Measurements from ENCODE around the gene ESR2.

The ESR2 gene

DNA sequence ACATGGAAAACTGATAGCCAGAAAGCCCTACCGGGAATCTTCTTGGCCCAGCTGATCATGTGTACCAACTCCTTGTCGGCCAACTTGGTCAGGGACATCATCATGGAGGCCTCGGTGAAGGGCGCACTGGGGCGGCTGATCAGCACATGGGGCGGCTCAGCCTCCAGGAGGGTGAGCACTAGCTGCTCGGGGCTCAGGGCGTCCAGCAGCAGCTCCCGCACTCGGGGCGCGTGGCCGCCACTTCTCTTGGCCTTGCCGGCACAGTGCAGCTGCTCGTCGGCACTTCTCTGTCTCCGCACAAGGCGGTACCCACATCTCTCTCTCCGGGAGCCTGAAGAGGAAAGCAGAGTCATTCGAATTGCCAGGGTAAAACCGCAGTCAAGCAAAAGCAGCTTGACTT lies 33.8 kb downstream of the ESR2 start:
- DNase-seq: no peak

DNA sequence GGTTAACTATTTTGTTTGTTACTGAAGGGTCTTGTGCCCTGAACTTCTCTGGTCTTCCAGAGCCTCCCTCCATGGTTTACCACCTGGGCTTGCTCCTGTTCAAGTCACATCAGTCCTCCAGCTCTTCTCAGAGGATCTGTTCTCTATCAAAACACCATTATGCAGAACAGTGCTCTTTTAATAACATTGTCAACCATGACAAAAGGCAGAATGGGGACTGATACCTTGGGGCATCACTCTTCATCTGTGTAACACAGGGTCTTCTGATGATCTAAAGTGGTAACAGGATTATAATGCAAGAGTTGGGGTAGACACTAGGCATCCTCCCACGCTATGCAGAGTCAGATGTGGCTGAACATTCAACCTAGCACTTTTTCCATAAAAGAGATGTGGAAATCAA lies 38.4 kb downstream of the ESR2 start:
- DNase-seq: no peak

DNA sequence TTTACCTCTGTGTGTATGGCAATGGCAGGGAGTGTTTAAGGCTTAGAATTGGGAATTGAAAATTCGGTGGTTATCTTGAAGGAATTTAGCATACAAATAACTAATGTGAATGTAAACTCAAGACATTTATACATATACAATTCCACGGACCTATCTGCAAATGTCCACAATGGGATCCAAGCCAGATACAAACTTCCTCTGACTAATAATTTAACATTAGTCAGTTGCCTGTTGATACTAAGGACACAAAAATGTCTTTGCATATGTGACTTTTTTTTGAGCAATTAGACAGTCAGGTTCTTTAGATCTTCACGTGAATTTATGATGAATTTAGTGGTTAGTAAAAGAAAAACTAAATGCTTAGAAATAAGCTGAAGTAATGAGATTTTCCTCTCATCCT lies 40.5 kb downstream of the ESR2 start:
- no peak for DNase-seq

DNA sequence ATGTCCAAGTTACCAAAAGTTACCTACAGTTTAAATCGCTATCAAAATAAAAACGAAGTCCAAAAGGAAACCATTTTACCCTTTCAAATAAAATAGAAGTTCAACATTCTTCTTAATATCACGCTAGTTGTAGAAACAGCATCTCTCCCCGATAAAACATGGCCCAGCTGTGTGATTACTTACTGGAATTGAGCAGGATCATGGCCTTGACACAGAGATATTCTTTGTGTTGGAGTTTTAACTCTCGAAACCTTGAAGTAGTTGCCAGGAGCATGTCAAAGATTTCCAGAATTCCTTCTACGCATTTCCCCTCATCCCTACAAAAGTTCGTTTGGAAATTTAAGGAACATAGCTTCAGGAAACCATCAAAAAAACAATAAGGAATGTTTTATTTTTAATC lies 44.8 kb downstream of the ESR2 start:
- DNase-seq: no peak

DNA sequence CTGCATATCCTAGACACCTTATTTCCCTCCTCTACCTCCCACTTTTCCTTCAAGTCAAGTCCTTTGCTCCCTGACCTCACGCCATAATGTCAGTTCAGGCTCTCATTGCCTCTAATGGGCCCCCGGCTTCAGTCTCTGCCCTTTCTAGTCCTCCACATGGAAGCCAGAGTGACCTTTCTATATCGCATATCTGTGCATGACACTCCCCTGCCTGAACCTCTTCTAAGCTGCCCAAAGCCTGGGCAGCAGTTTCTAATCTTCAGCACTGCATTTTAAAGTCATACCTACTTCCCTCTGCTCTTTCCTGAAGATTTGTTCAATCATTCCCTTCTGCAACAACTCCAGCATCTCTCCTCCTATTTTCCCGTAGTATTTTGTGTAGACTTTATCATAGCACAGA lies 45.5 kb downstream of the ESR2 start:
- DNase-seq: no peak

DNA sequence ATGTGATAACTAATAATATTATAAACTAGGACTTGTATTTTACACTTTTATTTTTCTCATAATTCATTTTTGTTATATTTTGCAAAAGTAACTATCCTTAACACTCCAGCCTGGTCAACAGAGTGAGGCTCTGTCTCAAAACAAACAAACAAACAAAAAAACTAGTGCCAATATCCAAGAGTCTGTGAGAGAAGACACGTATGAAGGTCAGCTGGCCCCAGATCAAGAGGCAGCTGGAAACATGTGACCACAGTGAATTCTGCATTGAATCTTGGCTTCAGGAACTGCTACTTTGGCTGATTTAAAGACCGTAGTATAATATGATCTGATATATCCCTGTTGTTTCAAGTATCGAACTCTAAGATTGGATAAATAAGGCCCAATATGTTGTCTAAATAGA lies 47.0 kb downstream of the ESR2 start:
- no peak for DNase-seq

DNA sequence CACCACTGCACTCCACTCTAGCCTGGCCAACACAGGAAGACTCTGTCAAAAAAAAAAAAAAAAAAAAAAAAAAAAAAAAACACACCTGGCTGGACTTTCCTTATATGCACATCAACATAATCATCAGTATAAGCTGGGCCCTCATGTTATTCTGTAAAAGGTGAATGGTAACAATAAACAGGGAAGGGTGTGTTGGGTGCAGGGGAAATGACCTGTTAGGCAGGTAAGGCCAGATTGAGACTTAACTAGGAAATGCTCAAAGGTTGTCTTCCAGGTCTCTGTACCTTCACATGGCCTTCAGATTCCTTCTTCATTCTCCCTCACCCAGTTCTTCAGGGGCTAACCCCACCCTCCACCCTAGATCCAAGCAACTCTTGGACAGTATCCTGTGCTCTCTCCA lies 47.5 kb downstream of the ESR2 start:
- DNase-seq: no peak

DNA sequence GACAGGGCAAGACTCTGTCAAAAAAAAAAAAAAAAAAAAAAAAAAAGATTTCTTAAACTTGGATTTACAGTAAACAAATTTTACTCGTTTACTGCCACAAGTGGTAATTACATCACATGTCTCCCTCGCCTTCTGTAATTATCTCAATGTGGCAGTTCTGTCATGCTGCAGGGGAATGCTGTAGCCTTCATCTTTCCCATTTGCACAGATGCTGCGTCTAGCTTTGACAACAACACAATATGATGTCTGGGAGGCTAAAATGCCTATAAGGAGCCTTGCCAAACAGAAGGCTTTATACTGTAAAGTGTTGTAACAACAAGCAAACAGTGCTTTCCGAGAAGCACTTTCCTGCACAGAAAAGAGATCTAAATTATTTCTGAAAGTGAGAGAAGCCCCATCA lies 48.7 kb downstream of the ESR2 start:
- DNase-seq: no peak

DNA sequence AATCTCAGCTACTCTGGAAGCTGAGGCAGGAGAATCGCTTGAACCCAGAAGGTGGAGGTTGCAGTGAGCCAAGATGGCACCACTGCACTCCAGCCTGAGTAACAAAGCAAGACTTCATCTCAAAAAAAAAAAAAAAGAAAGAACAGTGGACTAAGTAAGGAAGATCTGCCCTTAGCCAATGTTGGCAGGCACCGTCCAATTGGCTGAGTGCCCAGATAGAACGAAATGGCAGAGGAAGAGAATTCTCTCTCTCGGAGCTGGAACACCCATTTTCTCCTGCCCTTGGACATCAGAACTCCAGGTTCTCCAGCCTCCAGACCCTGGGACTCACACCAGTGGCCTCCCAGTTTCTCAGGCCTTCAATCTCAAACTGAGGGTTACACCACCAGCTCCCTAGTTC lies 49.9 kb downstream of the ESR2 start:
- DNase-seq: no peak

DNA sequence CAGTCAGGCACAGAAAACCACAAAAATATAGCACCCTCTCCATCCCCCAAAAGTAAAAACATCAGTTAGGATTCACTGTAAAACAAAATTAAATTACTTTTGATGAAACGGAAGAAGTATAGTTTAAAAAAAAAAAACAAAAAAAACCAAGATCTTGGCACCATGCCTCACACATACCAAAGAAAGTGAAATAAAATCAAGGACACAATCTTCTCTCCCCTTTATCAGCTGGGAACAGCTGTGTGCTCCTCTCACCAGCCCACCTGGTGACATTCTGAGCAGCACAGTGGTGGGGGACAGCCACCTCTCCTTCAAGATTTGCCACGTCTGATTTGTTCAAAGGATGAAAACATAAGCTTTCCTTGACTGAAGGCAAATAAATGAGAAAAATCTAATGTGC lies 55.5 kb downstream of the ESR2 start:
- no peak for DNase-seq

DNA sequence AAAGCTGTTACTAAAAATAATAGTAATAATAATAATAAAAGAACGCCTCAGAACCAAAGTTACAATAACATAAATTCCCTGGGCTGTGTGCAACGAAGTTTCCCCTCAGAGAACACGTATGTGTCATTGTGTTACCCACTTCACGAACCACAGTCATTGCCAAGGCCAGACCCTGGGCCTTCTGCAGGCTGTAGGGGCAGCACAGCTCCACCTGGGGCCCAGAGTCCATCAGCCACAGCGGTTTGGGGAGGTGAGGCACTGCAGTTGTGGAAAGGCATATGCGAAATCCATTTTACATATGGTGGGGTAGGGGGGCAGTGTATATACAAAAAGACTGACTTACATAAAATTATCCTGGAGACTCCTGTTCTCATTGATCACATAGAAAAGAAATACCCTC lies 56.1 kb downstream of the ESR2 start:
- DNase-seq: no peak

DNA sequence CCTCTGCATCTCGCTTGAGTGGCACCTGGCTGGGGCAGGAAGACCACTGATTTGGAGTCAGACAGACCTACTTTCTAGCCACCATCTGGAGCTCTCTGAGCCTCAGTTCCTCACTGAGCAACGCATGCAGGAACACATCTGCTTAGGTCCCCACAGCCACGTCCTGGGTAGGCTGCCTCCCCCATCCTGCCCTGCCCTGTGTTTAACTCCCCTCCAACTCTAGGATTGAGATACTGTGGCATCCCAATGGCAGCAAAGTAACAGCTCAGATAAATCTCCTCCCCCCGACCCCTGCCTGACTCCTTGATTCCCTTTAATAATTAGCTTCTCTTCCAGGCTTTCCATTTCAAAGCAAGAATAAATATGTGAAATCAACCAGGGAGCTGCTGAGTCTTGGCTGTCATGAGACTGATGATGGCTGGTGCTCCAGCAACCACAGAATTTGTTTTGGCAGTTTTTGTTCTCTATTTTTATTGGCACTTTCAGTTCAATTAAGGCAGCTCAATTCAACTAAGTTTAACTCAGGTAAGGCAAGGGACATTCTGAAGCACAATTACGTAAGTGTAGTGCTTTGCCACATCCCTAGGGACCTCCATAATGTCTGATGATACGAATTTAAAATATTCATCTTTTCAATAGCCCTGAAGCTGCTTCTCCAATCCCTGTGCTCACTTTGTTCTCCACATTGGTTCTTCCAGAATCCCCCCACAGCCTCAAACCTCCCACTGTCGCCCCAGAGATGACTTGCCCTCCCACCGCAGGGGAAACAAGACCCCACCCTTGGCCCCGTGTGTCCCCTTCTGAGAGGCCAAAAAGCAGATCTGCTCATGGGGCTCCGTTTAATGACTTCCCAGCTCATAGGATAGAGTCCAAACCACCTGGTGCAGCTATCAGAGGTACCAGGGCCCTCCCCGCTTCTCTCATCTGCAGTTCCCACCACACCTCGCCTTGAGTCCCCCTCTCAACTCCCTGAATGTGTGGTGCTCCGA lies 58.2 kb downstream of the ESR2 start:
- DNase-seq: no peak

DNA sequence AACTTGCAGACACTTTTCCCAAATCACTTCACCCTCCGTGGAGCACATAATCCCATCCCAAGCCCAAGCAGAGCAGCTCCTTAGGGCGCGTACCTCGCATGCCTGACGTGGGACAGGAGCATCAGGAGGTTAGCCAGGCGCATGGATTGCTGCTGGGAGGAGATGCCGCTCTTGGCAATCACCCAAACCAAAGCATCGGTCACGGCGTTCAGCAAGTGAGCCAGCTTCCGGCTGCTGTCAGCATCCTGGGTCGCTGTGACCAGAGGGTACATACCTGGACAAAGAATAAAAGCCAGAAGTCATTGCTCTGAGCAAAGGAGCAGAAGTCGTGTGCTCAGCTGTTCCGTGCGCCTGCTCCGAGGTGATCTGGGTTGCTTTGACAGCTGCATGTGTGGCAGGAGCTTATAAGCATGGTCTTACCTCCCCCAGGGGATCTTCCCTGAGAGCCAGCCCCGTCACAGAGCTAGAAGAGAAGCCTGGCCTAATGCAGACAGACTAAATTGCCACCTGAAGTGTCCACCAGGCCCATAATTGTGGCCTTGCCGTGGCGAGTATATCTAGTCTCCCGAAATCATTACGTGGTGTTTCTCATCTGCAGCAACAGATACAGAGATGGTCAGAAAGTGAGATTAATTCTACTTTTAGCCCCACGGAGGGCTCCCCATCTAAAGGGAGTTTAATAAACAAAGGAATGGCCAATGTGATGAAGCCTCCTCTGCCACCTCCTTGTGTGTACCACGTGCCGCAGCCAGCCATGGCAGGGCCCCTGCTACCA lies 59.1 kb downstream of the ESR2 start:
- no peak for DNase-seq

DNA sequence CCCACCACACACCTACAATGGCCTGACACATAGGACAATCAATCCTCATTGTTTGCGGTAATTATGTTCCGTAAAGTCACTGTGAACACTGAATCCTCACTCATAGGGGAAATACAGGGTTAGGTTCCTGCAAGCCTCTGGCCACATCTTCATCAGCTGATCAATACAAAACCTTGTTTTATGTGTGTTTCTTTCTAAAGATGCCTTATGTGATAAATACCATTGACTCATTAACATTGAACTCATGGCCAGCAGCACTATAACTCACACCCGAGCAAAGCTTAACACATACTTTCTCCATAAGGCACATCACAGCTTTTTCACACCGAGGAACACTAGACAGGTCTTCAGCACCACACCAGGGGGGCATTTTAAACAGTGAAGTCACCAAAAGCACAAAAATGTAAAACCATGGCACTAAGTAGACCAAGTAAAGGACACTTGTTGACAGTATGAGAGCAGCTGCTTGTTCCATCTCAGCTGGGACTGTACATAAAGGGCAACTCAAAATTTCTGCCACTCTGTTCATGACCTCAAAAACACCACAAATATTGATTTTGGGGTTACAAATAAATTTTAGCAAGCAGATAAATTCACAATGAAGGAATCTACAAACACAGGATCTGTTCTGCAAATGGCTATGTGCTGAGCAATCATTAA lies 60.5 kb downstream of the ESR2 start:
- no peak for DNase-seq

DNA sequence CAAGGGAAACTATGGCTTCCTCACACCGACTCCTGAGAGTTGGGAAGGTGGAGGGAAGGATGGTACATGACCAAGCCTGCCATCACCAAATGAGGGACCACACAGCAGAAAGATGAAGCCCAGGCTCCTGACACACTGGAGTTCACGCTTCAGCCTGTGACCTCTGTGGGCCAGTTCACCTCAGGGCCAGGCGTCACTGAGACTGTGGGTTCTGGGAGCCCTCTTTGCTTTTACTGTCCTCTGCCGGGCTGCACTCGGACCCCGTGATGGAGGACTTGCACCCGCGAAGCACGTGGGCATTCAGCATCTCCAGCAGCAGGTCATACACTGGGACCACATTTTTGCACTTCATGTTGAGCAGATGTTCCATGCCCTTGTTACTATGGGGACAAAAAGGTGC lies 61.2 kb downstream of the ESR2 start:
- no peak for DNase-seq

DNA sequence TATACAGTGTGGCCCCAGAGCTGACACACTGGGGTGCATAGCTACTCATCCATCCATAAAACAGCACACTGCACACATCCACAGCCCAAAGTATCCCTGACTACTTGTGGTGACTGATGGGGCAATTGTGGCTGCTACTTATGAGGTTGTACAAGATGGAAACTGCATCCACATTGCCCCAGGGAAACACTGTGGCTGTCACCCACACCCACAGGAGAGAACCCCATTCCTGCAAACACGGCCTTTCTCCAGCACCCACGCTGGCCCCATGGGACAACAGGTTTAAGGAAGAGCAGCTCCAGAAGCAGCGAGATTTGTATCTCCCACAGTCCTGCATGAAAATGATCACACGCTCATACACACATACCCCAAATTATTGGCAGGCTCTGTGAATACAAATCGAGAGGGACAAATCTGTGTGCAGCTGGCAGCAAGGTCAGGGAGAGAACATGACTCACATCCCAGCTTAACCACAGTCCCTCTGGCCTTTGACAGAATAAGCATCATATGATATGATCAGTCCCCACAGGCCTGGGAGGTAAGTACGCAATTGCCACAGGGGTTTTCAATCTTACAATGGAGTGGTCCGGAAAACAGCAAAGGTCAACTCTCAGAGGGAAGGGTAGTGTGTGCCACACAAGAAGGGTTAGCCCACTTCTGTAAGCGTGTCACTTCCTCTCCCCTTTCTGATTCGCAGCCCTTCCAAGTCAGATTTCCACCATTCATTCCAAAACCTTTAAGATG lies 61.9 kb downstream of the ESR2 start:
- no peak for DNase-seq

DNA sequence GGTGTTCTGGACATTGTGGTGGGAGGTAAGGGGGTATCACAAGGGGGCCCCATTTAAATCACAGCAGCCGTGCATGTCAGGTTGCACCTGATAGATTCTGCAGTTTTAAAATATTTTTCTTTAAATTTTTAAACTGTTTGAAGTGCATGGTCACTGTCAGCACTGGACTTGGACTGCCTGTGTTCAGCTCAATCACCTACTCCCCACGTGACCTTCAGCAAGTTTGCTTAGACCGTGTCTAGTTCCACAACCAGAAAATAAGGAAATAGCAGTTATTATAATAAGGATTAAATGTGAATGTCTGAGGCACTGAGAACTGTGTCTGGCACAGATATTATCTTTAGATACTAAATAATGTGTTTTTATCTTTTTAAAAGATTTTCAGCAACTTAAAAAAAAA lies 64.7 kb downstream of the ESR2 start:
- DNase-seq: no peak

DNA sequence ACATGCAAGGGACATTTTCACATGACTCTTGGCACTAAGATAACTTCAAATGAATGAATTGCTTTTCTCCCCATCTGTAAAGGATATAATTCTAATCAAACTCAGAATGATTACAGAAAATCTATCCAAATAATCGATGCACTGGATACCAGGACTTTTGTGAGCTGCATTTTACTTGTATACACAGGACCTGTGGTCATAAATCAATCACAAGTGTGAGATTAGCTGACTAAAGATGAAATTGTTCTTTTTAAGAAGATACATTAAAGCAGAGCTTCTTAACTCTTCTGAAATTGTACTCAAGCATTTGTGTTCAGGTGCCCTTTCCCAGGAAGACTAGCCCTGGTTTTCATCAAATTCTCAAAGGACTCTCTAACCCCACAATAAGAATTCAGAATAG lies 66.3 kb downstream of the ESR2 start:
- no peak for DNase-seq

DNA sequence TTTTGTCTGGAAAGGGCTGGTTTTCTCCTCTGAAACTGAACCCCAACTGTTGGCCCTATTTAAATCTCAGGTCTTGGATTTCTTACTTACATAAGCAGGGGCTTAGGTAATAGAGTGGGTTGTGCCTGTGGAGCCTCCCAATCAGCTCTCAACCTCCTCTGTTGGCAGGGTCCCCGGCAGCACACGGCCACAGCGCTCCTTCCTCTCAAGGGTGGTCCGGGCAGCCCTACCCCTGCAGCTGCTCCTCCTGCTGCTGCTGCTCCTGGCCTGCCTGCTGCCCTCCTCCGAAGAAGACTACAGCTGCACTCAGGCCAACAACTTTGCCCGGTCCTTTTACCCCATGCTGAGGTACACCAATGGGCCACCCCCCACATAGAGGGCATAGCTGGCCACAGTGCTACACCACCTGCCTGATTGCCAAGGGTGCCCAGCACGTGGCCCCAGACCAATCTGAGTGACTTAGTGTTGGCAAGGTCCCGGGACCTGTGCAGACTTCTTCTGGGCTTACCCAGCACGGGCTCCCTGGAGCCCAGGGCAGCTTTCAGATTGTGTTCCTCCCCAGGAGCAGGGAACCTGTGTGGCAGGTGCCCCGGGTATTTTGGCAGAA lies 68.9 kb downstream of the ESR2 start:
- DNase-seq: no peak

DNA sequence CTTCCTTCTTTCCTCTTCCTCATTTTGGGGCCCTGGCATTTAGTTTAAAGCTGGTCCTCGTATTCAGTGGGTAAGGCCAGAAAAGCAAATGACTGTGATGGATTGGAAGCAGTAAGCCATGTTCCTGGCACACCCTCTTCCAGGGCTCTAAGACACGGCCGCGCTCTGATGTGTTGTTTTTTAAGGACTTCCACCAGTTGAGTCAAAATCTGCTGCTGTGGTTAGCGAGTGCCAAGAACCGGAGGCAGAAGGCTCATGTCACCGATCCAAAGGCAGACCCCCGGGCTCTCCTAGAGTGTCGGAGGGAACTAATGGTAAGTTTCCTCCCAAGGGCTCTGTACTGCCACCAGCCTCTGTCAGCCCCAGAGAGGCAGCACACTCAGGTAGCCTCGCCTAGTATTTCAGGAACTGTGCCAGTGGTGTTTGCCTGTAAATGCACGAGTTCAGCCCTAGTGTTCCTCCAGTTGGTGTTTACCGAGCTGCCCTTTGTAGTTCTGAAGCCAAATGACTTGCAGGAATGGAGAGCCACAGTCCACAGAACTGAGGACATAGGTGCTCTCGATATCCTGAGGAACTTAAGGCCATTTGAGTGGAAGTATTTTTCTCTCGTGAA lies 72.7 kb downstream of the ESR2 start:
- no peak for DNase-seq

DNA sequence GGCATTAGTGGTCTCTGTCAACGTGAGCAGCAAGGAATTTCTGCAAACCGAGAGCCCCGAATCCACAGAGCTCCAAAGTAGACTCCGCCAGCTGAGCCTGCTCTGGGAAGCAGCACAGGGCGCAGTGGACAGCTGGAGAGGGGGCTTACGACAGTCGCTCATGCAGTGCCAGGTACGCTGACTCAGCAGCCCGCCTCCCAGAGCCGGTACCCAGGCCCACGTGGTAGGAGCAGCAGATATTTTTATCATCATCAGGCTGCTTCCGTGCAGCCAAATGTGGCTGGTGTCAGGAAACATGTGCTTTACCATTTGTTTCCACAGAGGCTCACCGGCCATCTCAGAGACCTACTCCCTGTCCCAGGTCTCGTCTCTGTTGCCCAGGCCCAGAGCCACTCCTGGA lies 73.7 kb downstream of the ESR2 start:
- DNase-seq: no peak

DNA sequence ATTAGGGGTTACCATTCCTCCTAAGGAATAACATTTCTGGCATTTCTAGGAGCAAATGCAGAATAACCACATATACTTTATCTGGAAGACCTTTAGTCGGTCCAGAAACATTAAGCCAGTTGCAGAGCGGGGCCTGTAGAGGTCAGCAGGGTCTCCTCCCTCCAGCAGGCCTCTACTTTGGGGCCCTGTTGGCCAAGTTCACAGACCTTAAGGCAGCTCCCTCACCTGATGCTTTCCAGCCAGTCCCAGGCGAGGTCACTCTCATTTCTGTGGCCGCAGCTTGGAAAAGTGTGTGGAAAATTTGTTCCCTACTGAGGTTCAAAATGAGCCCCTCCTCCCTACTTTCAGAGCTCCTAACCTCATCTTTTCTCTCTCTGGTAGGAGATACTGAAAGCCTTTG lies 74.1 kb downstream of the ESR2 start:
- no peak for DNase-seq

Data from activated CD4-positive, CD25-positive, alpha-beta regulatory T cell treated with anti-CD3 and anti-CD28 coated beads, Interleukin-2, amount 50 U/mL, for 72 hours (primary cell).